KMS-11 (cell line): ENCODE measurements around the gene LILRA5.
"Not testable (repeated sequence)": the region's sequence is repeated elsewhere in the genome, so short reads cannot be mapped to it uniquely, and the experiment has no call there.

ENCODE experiments used
- H2AFZ ChIP-seq: fragments of 200-600 bp; sonication (generic); 2 replicates; pipeline ENCODE4 v1.6.1; 2016; ENCODE audit warnings: antibody characterized with exemption, mixed run types, low read depth
- H3K27ac ChIP-seq: fragments of 200-600 bp; sonication (generic); 2 replicates; pipeline ENCODE4 v1.6.1; 2016; ENCODE audit warnings: mild to moderate bottlenecking, mixed run types
- H3K27me3 ChIP-seq: fragments of 200-600 bp; sonication (generic); 2 replicates; pipeline ENCODE4 v1.6.1; 2017; ENCODE audit warnings: mild to moderate bottlenecking, low read depth, mixed run types, moderate library complexity; ENCODE audit not compliant: insufficient read depth
- H3K36me3 ChIP-seq: fragments of 200-600 bp; sonication (generic); 2 replicates; pipeline ENCODE4 v1.6.1; 2017; ENCODE audit warnings: mild to moderate bottlenecking, mixed run types; ENCODE audit not compliant: insufficient read depth
- H3K4me1 ChIP-seq: fragments of 200-600 bp; sonication (generic); 2 replicates; pipeline ENCODE4 v1.6.1; 2016; ENCODE audit warnings: mild to moderate bottlenecking, low read depth, mixed run types; ENCODE audit not compliant: poor library complexity, severe bottlenecking
- H3K4me2 ChIP-seq: fragments of 200-600 bp; sonication (generic); 2 replicates; pipeline ENCODE4 v1.7.0; 2016; ENCODE audit warnings: mild to moderate bottlenecking, mixed run types
- H3K4me3 ChIP-seq: fragments of 200-600 bp; sonication (generic); IDR thresholded peaks from 2 replicates; pipeline ENCODE4 v1.6.1; 2017; ENCODE audit warnings: low read depth, low read length, mixed read lengths; ENCODE audit not compliant: insufficient read depth
- H3K79me2 ChIP-seq: fragments of 200-600 bp; sonication (generic); 2 replicates; pipeline ENCODE4 v1.6.1; 2016; ENCODE audit warnings: low read depth, mixed run types; ENCODE audit not compliant: insufficient read depth
- H3K9ac ChIP-seq: fragments of 200-600 bp; sonication (generic); 2 replicates; pipeline ENCODE4 v1.6.1; 2016; ENCODE audit warnings: mild to moderate bottlenecking, mixed run types
- H4K20me1 ChIP-seq: fragments of 200-600 bp; sonication (generic); 2 replicates; pipeline ENCODE4 v1.6.1; 2016; ENCODE audit warnings: mild to moderate bottlenecking, mixed run types; ENCODE audit not compliant: insufficient read depth
- TF ChIP-seq, protein P1 (sequence below): fragments of 200-600 bp; sonication (generic); conservative IDR thresholded peaks from 2 replicates; pipeline ENCODE4 v1.6.1; 2017; ENCODE audit warnings: low read depth, mild to moderate bottlenecking, antibody characterized with exemption, low read length, moderate library complexity, mixed read lengths

Gene LILRA5

DNA sequence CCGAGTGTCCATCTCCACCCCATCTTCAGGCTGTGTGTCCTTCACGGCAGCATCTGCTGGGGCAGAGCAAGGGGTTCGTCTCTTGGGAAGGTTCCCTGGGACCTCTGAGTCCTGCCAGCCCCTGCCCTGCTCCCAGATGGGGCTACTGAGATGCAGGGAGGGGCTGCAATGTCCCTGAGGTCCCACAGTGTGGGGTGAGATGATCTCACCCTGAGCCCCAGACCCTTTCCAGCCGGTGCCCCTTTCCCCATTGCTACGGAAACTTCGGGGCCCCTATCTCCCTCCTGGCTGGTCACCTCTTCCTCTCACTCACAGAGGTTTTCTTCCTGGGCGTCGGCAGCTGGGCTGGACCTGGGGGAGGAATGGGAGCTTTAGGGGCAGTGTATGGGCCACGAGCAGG is 37.0 kb downstream of the LILRA5 start:
- no peaks in the 10 kb centered on the region for H3K36me3 ChIP-seq
- H3K27ac ChIP-seq: no peak overlapping the region
- H3K4me3 ChIP-seq: no peak overlapping the region
- H3K27me3 ChIP-seq: peaks cover 20% of the 10 kb centered on the region; the same call in 1 of the 2 replicates
- no peak overlapping the region for H3K9ac ChIP-seq
- TF ChIP-seq, protein P1, sequence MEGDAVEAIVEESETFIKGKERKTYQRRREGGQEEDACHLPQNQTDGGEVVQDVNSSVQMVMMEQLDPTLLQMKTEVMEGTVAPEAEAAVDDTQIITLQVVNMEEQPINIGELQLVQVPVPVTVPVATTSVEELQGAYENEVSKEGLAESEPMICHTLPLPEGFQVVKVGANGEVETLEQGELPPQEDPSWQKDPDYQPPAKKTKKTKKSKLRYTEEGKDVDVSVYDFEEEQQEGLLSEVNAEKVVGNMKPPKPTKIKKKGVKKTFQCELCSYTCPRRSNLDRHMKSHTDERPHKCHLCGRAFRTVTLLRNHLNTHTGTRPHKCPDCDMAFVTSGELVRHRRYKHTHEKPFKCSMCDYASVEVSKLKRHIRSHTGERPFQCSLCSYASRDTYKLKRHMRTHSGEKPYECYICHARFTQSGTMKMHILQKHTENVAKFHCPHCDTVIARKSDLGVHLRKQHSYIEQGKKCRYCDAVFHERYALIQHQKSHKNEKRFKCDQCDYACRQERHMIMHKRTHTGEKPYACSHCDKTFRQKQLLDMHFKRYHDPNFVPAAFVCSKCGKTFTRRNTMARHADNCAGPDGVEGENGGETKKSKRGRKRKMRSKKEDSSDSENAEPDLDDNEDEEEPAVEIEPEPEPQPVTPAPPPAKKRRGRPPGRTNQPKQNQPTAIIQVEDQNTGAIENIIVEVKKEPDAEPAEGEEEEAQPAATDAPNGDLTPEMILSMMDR: no peak
- H3K79me2 ChIP-seq: no peaks in the 10 kb centered on the region
- no peaks in the 10 kb centered on the region for H3K4me1 ChIP-seq
- H3K4me2 ChIP-seq: no peak overlapping the region
- no peaks in the 10 kb centered on the region for H4K20me1 ChIP-seq
- no peak overlapping the region for H2AFZ ChIP-seq

DNA sequence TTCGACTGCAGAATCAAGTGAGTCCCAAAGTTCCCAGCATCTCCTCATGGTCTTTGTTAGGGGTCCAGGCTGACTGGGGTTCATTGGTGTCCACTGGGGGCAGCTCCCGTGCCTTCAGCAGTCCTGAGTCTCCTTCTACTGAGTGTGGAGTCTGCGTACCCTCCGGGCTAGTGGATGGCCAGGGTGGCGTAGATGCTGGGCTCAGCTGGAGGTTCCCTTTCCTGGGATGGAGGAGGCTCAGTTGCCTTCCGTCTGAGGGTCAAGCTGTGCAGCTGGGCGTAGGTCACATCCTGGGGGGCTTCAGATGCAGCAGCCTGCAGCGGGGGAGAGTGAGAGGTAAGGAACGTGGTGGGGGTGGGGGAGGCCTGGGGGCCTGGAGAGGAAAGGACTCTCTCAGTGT is 38.5 kb downstream of the LILRA5 start:
- peaks cover 30% of the 10 kb centered on the region for H3K27me3 ChIP-seq
- not testable (repeated sequence) for H3K4me3 ChIP-seq, H3K4me1 ChIP-seq, H3K4me2 ChIP-seq, H3K27ac ChIP-seq, H4K20me1 ChIP-seq, H3K9ac ChIP-seq, H2AFZ ChIP-seq, H3K36me3 ChIP-seq, H3K79me2 ChIP-seq

DNA sequence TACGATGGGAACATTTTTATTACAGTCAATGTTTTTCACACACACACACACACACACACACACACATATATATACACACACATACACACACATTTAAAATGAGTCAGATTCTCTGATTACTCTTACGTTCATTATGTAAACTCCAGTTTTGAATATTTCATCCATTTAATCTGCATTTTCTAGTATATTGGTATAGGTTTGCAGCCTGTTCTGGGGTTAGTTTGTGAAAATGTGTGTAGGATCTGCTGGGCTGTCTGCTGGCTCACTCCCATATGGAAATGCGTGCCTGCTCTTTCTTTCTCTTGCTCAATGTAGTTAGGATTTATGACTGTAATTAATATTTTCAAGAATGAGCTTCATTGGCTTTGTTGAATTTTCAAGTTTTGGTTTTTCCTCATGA is 39.1 kb downstream of the LILRA5 start:
- Histone ChIP-seq H3K27ac (no peak overlapping the region), H3K4me1 (no peaks in the 10 kb centered on the region), H3K4me3 (no peak overlapping the region), H3K4me2 (no peak overlapping the region), H3K36me3 (no peaks in the 10 kb centered on the region), H3K9ac (no peak overlapping the region), H2AFZ (no peak overlapping the region), H3K79me2 (no peaks in the 10 kb centered on the region), H3K27me3 (peaks cover 30% of the 10 kb centered on the region), H4K20me1 (no peaks in the 10 kb centered on the region)
- TF ChIP-seq, protein P1: no peak

DNA sequence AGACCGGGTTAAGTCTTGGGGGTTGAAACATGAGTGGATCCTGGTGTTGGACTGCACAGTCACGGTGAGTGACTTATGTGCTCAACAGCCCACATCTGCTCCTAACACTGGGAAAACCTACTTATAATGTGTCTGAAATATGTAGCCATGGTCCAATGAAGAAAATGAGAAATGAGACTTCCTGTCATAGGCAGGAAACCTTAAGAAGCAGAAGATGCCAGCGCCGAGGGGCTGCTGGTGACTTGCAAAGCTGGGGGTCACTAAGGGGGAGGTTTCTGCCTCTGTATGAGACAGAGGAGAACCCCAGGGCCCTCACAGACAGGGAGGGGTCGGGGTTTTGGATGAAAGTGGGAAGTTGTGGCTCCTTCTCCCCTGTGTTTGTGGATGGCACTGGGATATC is 40.8 kb downstream of the LILRA5 start:
- not testable (repeated sequence) for H3K4me1 ChIP-seq, H3K4me3 ChIP-seq, H3K9ac ChIP-seq, H3K36me3 ChIP-seq, H2AFZ ChIP-seq, H3K79me2 ChIP-seq, H3K27ac ChIP-seq, H4K20me1 ChIP-seq, H3K4me2 ChIP-seq
- H3K27me3 ChIP-seq: peaks cover 30% of the 10 kb centered on the region

DNA sequence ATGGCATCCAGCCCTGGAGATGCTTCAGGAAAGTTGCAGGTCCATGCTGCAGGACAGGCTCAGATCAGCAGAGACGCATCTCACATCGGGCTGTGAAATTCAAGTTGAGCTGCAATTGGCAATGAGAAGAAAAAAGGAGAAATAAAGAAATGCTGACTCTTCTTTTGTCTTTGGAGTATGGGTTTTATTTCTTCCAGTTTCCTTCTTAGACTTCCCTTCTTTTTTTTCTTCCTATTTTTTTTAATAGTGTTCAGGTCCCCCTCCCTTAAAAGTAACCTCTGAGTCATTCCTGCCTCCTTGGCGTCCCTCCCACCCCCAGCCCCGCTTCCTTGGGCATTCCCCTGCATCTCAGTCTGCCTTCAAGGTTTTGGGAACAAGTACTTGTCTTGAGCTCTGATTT is 41.4 kb downstream of the LILRA5 start:
- H3K4me2 ChIP-seq, H3K4me1 ChIP-seq, H4K20me1 ChIP-seq, H3K36me3 ChIP-seq, H3K4me3 ChIP-seq, H3K9ac ChIP-seq, H3K79me2 ChIP-seq, H3K27ac ChIP-seq, H2AFZ ChIP-seq: not testable (repeated sequence)
- H3K27me3 ChIP-seq: peaks cover 30% of the 10 kb centered on the region

DNA sequence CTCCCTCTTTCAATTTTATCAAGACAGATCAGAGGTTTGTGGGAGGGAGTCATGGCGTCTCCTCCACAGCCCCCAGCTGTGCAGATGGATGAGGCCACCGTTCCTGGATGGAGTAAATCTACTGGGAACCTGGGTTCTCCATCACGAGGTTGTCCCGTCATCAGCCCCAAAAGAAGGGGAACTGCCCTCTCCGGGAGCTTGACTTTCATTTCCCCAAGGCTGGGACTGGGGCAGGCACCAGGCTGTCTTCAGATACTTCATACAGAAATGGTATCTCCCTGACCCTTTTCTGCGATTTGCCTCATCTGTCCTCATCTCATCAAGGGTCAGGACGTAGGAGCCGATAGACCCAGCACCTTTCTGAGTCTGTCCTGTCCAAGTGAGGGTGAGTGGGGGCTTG is 41.9 kb downstream of the LILRA5 start:
- H2AFZ ChIP-seq: no peak overlapping the region
- TF ChIP-seq, protein P1: no peak
- H3K27ac ChIP-seq: no peak overlapping the region
- no peaks in the 10 kb centered on the region for H4K20me1 ChIP-seq
- no peak overlapping the region for H3K9ac ChIP-seq
- no peaks in the 10 kb centered on the region for H3K79me2 ChIP-seq
- no peak overlapping the region for H3K4me2 ChIP-seq
- H3K4me1 ChIP-seq: no peaks in the 10 kb centered on the region
- H3K4me3 ChIP-seq: no peak overlapping the region
- peaks cover 30% of the 10 kb centered on the region for H3K27me3 ChIP-seq
- H3K36me3 ChIP-seq: no peaks in the 10 kb centered on the region
